G401 (cell line): ENCODE results near the gene GPR31. TPM values are rescaled to one million over a fixed set of nuclear protein-coding genes. Genes with fewer than 3 reads are reported as not detected.

ENCODE experiments used
- DNase-seq: peaks from one replicate; pipeline ENCODE4 v3.0.0-alpha.2; 2015; ENCODE audit warnings: low spot score
- in situ Hi-C: cut with HindIII; loops from 2 replicates; pipeline ENCODE4 v1.10.0; 2016; ENCODE audit warnings: low sequenced_read_pairs, mixed read lengths
- total RNA-seq: library from RNA; depleted of rRNA; stranded (reverse); fragments of >200 nt; shearing (Covaris generic); gene quantifications from 2 replicates; pipeline ENCODE4 v1.2.3, GENCODE V29; 2014; rRNA removed

Gene GPR31
- total RNA-seq, 1 experiment from 2014 or later, result not detected

DNA sequence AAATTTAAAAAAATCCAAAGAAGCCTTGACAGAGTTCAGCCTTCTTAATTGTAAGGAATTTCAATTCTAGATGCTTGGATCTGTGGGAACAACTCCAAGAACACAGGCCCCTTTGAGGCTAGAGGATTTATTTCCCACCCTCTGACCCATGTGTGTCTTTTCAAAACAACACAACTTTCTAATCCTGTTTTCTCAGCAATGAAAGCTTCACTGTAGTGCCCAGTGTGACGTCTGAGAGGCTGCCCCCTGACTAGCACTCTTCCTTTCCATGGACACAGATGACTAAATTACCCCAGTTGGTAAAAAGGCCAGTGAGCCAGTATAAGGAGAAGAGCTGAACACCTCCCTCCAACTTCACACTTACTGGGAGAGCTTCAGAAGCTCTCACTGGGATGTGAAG lies 51.4 kb downstream of the GPR31 start:
- DNase-seq, result no peak
- in situ Hi-C loops, result no loop called here

Other genes with a start within 250 kb of the GPR31 start
- 61.5 and 69.4 TPM in 2 replicates for gene RNASET2, start 201.4 kb downstream of the GPR31 start, total RNA-seq
- 21.3 and 48.8 TPM in 2 replicates for gene CEP43, start 158.6 kb downstream of the GPR31 start, total RNA-seq
- not detected in 2 replicates for gene CCR6, start 34.9 kb downstream of the GPR31 start, total RNA-seq
- gene UNC93A, start 133.3 kb upstream of the GPR31 start, total RNA-seq, result not detected in 2 replicates
- not detected in 2 replicates for gene TTLL2, start 167.1 kb upstream of the GPR31 start, total RNA-seq